GM21528 (cell line): ENCODE data around the gene DENND1B.
"Not testable (repeated sequence)": the region's sequence is repeated elsewhere in the genome, so short reads cannot be mapped to it uniquely, and the experiment has no call there.

Experiments
- ATAC-seq: cut with Tn5 transposase; IDR thresholded peaks from one replicate; pipeline ENCODE4 v1.9.1; 2021; ENCODE audit warnings: mild to moderate bottlenecking, moderate library complexity; ENCODE audit not compliant: unreplicated experiment, low FRiP score

Gene DENND1B

DNA sequence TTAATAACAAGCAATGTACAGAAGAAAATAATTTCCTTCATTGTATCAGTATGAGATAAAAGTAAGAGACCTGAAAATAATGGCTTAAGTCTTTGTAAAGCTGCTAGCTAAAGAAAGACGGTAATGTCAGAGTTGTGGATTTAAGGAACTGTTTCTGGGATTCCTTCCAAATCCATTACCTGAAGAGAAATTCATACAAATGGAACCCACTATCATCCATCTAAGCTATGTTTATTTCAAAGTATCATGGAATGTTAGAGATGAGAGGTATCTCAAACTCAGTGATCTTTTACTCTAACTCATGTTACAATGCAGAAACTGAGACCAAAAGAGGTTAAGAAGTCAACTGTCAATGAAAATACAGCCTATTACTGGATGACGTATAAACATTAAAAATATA, 197.7 kb downstream of the DENND1B start:
- no peak for ATAC-seq

DNA sequence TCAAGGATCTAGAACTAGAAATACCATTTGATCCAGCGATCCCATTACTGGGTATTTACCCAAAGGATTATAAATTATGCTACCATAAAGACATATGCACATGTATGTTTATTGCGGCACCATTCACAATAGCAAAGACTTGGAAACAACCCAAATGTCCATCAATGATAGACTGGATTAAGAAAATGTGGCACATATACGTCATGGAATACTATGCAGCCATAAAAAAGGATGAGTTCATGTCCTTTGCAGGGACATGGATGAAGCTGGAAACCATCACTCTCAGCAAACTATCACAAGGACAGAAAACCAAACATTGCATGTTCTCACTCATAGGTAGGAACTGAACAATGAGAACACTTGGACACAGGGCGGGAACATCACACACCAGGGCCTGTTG, 199.7 kb downstream of the DENND1B start:
- ATAC-seq, result not testable (repeated sequence)

DNA sequence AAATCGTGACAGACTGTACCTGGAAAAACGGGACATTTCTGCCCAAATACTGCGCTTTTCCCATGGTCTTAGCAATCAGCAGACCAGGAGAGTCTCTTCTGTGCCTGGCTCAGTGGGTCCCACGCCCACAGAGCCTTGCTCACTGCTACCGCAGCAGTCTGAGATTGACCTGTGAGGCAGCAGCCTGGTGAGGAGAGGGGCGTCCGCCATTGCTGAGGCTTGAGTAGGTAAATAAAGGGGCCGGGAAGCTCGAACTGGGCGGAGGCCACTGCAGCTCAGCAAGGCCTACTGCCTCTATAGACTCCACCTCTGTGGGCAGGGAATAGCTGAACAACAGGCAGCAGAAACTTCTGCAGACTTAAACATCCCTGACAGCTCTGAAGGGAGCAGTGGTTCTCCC, 203.1 kb downstream of the DENND1B start:
- ATAC-seq, result no peak

- ATAC-seq, result no peak
These were observed 207.8 kb downstream of the DENND1B start for GRCh38 chr1:197567442-197567841.

GRCh38 chr1:197561041-197561440, 214.2 kb downstream of the DENND1B start:
- ATAC-seq, result no peak

DNA sequence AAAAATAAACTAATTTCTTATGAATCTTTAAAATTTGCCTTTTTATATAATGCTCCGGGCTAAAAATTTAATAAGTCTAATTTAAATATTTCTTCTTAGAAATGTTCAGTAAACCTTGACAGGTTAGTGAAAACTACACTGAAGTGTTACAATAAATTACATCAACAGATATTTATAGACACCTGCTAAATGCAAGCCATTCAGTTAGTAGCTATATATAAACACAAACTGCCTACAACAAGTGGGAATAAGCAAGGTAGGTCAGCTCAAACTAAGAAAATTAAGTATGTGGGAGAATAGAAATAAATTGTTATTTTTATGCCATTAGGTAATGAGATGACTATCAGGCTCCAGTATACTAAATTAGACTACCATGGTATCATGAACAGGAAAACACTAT, 215.6 kb downstream of the DENND1B start:
- ATAC-seq, result no peak

DNA sequence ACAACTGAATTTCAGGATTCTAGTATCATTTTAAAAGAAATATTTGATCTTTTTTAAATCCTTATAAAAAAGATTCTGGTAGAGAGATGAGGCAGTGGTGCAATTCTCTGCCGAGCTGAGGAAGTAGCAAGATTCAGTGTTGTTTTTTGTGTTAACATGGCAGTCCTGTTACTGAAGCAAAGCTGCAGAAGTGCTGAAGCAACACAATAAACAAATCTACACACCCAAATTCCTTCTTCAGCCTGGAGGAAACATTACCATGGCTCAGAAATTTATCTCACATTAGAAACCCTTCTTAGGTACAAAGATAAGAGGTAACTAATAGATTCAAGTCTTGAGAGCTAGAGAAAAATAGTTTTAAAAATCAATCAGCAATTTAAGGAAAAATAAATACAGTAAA, 216.0 kb downstream of the DENND1B start:
- ATAC-seq, result no peak

GRCh38 chr1:197557302-197557701, 218.0 kb downstream of the DENND1B start:
- no peak for ATAC-seq

DNA sequence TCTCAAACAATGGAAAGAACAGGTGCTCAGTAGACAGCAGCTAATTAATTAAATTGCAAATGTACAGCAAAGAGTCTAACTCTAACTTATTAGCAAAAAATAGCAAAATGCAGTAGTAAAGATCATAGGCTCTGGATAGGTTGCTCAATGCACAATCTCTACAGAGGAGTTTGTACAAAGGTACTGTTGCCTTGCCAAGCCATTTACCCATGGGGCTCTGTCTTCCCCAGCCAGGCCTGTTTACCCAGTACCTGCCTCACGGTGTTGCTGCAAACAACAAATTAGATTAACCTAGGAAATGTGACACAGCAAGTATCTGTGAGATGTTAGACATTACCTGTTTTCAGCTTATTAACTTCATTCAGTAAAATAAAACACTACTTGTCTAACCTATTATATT, 222.0 kb downstream of the DENND1B start:
- no peak for ATAC-seq

- no peak for ATAC-seq
These were observed 228.3 kb downstream of the DENND1B start for GRCh38 chr1:197546989-197547388.

DNA sequence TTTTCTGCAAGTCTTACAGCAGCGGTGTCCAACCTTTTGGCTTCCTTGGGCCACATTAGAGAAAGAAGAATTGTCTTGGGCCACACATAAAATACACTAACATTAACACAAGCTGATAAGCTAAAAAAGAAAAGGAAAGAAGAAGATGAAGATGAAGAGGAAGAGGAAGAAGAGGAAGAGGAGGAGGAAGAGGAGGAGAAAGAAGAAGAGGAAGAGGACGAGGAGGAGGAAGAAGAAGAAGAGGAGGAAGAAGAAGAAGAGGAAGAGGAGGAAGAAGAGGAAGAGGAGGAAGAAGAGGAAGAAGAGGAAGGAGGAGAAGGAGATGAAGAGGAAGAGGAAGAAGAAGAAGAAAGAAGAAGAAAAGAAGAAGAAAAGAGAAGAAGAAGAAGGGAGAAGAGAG, 230.7 kb downstream of the DENND1B start:
- ATAC-seq, result no peak

DNA sequence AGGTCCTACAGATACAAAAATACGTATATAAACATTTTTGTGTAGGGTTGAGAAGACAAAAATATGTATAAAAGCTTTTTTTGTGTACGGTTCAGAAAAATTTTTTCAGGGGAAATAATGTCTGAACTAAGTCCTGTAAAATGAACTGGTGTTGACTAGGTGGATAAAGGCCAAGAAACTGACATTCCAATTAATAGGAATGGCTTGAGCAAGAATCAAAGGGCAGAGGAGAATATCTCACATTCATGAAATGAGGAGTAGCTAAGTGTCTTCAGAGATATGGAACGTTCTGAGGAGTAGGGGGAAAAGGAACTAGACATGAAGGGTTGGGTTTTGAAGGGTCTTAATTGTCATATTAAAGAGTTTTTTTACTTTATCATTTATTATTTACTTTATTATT, 231.2 kb downstream of the DENND1B start:
- ATAC-seq, result no peak

DNA sequence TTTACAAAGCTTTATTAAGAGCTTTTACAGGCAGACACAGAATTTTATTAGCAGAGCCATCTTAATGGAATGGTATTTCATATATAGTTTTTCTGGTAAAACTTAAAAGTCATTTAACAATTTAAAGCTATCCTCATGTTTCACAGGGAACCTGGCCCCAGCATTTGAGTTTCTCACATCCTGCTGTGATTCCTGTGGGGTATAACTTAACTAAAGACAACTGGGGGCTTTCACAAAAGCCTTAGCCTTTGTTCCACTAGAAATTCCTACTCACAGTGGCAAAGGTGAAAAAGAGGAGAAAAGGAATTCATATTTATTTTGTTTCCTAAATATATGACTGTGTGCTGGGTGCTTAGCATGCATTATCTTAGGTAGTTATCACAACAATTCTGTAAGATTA, 233.9 kb downstream of the DENND1B start:
- no peak for ATAC-seq

DNA sequence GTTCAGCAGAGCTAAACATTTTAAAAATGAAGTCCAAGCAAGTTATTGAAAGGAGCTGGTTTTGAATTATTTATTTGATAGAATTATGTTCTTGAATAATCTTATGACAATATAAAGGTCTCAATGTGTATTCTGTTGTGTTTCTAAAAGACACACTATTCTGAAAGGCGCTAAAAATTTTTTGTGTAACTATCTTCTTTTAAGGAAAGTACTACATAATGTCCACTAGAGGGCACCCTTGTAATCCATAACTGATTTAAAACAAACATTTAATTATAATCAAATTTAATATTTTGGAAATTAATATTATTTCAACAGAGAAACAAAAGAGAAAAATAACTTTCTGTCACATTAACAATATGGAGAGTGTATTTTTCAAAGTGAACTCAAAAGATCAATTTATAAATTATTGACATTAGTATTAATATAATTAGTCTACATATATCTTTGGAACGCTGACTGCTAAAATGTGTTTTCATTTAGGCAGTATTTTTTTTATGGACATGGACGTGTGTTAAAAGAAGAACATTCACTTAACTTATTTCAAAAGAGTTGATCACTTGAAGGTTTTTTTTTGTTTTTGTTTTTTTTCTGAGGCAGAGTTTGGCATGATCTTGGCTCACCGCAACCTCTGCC, 248.4 kb downstream of the DENND1B start:
- ATAC-seq, result no peak

- ATAC-seq, result peak; percentile 71
These were observed 254.1 kb downstream of the DENND1B start for GRCh38 chr1:197521118-197521739.

DNA sequence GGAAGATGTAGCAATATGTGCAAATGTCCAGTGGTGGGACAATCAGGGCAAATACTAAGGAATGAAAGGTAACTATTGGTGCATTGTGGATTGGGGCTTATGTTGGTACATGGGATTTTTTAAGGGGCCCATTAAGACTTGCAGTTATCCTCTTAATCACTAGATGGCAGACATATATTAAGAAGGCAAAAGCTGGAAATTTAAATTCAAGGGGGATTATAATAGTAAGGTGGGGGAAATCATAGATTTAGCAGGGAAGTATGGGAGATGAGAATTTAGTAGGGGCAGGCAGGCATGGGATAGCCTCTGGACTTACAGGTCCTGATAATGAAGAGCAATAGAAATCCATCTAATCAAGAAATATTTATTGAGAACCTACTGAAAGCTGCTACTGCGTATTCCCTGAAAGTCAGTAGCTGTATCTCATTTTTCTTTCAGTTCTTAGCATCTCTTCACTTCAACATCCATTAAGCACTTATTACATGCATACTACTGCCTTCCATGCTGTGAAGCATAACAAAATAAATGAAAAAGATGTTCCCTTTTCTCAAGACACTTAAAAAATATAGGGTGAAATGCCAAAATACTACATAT, 255.4 kb downstream of the DENND1B start:
- ATAC-seq, result no peak

GRCh38 chr1:197515421-197515820, 259.9 kb downstream of the DENND1B start:
- no peak for ATAC-seq

DNA sequence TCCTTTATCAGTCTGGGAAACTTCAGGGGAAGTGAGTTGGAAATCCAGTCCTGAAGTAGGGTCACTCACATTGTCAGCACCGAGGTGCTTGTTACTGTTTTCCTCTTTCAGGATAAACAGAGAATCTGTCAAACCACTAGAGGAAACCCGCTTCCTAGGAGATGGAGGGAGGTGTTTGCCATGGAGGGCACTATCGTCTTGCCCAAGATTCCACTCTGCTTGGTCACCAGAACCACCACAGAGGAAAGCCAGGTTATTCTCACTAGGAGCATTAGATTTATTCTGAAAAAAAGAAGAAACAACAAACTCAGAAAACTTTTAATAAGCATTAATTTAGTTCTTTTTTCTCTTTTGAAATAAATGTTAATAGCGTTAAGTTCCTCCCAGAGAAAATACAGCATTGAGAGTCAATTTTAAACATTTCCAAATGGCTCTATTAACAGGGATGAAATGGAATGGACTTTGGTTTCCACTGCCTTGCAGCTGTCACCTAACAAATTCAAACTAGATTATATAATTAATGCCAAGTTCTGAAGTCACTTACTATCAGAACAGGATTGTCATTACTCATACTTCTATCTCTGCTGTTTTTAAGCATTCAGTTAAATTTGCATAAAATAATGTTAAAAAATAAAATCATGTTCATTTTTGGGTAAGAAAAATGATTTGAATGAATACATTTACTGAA, 264.4 kb downstream of the DENND1B start:
- no peak for ATAC-seq

GRCh38 chr1:197496722-197497121, 278.6 kb downstream of the DENND1B start:
- ATAC-seq, result no peak

DNA sequence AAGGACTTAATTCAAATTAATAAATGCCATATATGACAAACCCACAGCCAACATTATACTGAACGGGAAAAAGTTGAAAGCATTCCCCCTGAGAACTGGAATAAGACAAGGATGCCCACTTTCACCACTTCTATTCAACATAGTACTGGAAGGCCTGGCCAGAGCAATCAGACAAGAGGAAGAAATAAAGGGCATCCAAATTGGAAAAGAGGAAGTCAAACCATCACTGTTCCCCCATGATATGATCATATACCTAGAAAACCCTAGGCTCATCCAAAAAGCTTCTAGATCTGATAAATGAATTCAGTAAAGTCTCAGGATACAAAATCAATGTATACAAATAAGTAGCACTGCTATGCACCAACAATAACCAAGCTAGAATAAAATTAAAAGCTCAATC, 283.8 kb downstream of the DENND1B start:
- not testable (repeated sequence) for ATAC-seq

DNA sequence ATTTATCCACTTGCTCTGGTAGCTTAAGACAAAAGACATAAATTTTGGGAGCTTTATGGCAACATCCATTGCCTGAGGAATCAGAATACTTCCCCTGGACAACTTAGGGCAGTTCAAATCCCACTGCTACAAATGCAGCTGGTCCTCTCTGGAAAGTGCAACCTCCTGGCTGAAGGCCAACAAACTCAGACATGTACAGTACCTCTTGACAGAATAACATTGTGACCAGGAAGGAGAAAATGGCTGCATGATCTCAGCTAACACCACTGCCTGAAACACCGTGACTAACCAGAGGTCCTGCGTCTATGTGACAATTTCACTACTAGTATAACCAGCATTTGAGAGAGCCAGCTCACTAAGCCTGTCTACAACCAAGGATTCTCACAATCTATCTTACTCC, 288.3 kb downstream of the DENND1B start:
- ATAC-seq, result no peak

DNA sequence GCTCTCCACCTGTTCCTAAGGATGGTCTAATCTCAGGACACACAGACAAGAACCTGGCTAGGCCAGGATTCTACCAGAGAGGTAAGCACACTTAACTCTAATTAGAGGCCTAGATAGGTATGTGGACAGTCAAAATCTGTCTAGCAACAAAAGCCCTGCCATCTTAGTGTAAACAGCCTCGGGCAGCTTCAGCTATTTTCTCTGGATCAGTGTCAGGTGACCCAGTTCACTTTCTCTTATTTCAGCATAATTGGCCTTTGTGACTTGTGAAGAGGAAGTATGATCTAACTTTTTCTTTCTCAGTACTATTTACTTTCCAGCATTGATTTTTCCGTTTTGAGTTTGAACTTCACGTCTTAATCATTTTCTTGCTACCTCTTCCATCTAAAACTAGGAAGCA, 289.5 kb downstream of the DENND1B start:
- no peak for ATAC-seq
